Sigmoid colon (tissue), 4 donors: ENCODE data around the gene FPR1.

ENCODE experiments used
- EP300 ChIP-seq, 4 donors: sonication (generic); formaldehyde crosslinking; IDR thresholded peaks; one replicate each; pipeline ENCODE4 v1.6.1; 2017; ENCODE audit warnings: antibody characterized with exemption in 4 of 4
- POLR2A ChIP-seq, 2 donors: fragments of 450-650 bp; IDR thresholded peaks; one replicate each; pipeline ENCODE4 v1.6.1; 2016; ENCODE audit warnings: antibody characterized with exemption in 2 of 2, mild to moderate bottlenecking in 2 of 2, moderate library complexity in 2 of 2
- TF ChIP-seq, protein P1 (sequence below), 4 experiments: fragments of 450-650 bp in 3 of 4; fragments of 200-600 bp in 1 of 4; IDR thresholded peaks; one replicate each; pipeline ENCODE4 v1.5.1; 2016 to 2019; ENCODE audit warnings: antibody characterized with exemption in 4 of 4, mild to moderate bottlenecking in 3 of 4, moderate library complexity in 2 of 4

DNA sequence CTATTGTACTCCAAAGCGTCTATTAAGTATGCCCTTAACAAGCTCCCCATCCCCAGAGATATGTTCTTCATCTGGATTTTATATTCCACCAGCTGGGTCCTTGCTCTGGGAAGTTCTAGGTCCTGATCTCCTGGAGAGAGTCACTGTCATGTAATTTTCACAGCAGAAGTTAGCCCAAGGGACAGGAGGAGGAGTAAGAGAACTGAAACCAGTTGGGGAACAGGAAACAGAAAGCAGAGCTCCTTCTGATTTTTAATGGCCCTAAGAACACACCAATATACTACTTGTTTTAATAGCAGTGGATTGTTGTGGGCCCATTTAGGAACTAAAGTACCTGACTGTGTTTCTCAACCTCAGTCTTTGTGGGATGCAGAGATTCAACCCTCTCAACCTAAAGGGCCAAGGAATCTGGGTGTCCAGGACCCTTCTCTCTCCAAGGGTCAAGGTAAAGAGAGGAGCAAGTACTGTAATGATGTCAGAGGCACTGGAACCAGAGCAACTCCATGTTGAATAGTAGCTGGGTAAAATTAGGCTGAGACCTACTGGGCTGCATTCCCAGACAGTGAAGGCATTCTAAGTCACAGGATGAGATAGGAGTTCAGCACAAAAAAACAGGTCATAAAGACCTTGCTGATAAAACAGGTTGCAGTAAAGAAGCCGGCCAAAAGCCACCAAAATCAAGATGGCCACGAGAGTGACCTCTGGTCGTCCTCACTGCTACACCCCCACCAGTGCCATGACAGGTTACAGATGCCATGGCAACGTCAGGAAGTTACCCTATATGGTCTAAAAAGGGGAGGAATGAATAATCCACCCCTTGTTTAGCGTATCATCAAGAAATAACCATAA lies 35.2 kb upstream of the FPR1 start:
- TF ChIP-seq, protein P1, sequence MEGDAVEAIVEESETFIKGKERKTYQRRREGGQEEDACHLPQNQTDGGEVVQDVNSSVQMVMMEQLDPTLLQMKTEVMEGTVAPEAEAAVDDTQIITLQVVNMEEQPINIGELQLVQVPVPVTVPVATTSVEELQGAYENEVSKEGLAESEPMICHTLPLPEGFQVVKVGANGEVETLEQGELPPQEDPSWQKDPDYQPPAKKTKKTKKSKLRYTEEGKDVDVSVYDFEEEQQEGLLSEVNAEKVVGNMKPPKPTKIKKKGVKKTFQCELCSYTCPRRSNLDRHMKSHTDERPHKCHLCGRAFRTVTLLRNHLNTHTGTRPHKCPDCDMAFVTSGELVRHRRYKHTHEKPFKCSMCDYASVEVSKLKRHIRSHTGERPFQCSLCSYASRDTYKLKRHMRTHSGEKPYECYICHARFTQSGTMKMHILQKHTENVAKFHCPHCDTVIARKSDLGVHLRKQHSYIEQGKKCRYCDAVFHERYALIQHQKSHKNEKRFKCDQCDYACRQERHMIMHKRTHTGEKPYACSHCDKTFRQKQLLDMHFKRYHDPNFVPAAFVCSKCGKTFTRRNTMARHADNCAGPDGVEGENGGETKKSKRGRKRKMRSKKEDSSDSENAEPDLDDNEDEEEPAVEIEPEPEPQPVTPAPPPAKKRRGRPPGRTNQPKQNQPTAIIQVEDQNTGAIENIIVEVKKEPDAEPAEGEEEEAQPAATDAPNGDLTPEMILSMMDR (IDR thresholded peaks at IDR 0.05) = no peak
- TF ChIP-seq EP300 (IDR thresholded peaks at IDR 0.05) (no peak), POLR2A (IDR thresholded peaks at IDR 0.05) (no peak)
